Measurements from ENCODE around the gene MUC15. TPM values are rescaled to one million over a fixed set of nuclear protein-coding genes. Genes with fewer than 3 reads are reported as not detected.

The MUC15 gene
- total and polyA plus RNA-seq, 2 experiments from 2014 or later, result not detected

DNA sequence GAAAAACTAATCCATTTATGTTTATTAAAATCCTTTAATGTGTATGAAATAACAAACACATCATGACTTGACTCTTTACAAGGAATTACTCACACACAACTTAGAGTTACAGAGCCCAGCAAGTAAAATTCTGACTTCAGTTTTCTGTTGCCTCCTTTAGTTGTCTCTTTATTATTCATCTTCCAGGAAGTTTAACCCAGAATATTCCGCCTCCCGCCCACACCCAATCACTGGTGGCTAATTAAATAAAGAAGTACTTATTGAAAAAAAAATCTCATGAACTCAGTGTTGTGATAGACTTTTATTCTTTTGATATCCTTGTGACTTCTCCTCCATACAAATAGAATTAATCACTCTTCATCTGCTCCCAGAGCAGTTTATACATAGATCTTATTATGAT is 61.9 kb downstream of the MUC15 start (continued):
- TF ChIP-seq, protein P1, sequence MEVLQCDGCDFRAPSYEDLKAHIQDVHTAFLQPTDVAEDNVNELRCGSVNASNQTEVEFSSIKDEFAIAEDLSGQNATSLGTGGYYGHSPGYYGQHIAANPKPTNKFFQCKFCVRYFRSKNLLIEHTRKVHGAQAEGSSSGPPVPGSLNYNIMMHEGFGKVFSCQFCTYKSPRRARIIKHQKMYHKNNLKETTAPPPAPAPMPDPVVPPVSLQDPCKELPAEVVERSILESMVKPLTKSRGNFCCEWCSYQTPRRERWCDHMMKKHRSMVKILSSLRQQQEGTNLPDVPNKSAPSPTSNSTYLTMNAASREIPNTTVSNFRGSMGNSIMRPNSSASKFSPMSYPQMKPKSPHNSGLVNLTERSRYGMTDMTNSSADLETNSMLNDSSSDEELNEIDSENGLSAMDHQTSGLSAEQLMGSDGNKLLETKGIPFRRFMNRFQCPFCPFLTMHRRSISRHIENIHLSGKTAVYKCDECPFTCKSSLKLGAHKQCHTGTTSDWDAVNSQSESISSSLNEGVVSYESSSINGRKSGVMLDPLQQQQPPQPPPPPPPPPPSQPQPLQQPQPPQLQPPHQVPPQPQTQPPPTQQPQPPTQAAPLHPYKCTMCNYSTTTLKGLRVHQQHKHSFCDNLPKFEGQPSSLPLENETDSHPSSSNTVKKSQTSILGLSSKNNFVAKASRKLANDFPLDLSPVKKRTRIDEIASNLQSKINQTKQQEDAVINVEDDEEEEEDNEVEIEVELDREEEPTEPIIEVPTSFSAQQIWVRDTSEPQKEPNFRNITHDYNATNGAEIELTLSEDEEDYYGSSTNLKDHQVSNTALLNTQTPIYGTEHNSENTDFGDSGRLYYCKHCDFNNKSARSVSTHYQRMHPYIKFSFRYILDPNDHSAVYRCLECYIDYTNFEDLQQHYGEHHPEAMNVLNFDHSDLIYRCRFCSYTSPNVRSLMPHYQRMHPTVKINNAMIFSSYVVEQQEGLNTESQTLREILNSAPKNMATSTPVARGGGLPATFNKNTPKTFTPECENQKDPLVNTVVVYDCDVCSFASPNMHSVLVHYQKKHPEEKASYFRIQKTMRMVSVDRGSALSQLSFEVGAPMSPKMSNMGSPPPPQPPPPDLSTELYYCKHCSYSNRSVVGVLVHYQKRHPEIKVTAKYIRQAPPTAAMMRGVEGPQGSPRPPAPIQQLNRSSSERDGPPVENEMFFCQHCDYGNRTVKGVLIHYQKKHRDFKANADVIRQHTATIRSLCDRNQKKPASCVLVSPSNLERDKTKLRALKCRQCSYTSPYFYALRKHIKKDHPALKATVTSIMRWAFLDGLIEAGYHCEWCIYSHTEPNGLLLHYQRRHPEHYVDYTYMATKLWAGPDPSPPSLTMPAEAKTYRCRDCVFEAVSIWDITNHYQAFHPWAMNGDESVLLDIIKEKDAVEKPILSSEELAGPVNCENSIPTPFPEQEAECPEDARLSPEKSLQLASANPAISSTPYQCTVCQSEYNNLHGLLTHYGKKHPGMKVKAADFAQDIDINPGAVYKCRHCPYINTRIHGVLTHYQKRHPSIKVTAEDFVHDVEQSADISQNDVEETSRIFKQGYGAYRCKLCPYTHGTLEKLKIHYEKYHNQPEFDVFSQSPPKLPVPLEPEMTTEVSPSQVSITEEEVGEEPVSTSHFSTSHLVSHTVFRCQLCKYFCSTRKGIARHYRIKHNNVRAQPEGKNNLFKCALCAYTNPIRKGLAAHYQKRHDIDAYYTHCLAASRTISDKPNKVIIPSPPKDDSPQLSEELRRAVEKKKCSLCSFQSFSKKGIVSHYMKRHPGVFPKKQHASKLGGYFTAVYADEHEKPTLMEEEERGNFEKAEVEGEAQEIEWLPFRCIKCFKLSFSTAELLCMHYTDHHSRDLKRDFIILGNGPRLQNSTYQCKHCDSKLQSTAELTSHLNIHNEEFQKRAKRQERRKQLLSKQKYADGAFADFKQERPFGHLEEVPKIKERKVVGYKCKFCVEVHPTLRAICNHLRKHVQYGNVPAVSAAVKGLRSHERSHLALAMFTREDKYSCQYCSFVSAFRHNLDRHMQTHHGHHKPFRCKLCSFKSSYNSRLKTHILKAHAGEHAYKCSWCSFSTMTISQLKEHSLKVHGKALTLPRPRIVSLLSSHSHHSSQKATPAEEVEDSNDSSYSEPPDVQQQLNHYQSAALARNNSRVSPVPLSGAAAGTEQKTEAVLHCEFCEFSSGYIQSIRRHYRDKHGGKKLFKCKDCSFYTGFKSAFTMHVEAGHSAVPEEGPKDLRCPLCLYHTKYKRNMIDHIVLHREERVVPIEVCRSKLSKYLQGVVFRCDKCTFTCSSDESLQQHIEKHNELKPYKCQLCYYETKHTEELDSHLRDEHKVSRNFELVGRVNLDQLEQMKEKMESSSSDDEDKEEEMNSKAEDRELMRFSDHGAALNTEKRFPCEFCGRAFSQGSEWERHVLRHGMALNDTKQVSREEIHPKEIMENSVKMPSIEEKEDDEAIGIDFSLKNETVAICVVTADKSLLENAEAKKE (CRISPR knock-in tag; IDR thresholded peaks at IDR 0.05), result no peak
- no peak for TF ChIP-seq CTCF (conservative IDR thresholded peaks at IDR 0.05; ENCODE audit: low read depth in 2 of 2)
- TF ChIP-seq STAT1 (IDR thresholded peaks at IDR 0.05; ENCODE audit: unreplicated experiment), result no peak

Other genes starting within 250 kb of the MUC15 start
- gene ANO3, start 240.1 kb downstream of the MUC15 start, total RNA-seq (2014; rRNA removed; shearing (Covaris generic)), result not detected in 2 replicates
- 0.12 TPM in 1 of 2 replicates, not detected in the other for gene ANO3, start 240.1 kb downstream of the MUC15 start, polyA plus RNA-seq (2016; fragmentation: Nextera tagmentation; extraction: Ambion mirVana)
- gene SLC5A12, start 149.8 kb upstream of the MUC15 start, total RNA-seq (2014; rRNA removed; shearing (Covaris generic)), result 1.4 and 3.7 TPM in 2 replicates
- 0.38 and 0.60 TPM in 2 replicates for gene SLC5A12, start 149.8 kb upstream of the MUC15 start, polyA plus RNA-seq (2016; fragmentation: Nextera tagmentation; extraction: Ambion mirVana)

Data from GM23338 (cell line).